Activated CD4-positive, alpha-beta T cell treated with anti-CD3 and anti-CD28 coated beads, Interleukin-2, amount 50 U/mL, for 4 hours (primary cell): ENCODE results near the gene FOXL2NB.

ENCODE experiments used
- DNase-seq, 2 experiments: peaks; one replicate each; pipeline ENCODE4 v3.0.0-alpha.2; 2020

FOXL2NB gene

GRCh38 chr3:138945709-138946662 is 1.0 kb upstream of the FOXL2NB start:
- no peak for DNase-seq

GRCh38 chr3:138947495-138948121 is 591 bp downstream of the FOXL2NB start:
- DNase-seq, result no peak

GRCh38 chr3:138948371-138949001 is 1.5 kb downstream of the FOXL2NB start:
- no peak for DNase-seq

- no peak for DNase-seq
Observed at GRCh38 chr3:138949002-138949418, 2.0 kb downstream of the FOXL2NB start.

GRCh38 chr3:138949445-138950005 is 2.5 kb downstream of the FOXL2NB start:
- DNase-seq, result no peak

GRCh38 chr3:138950006-138950644 is 3.1 kb downstream of the FOXL2NB start:
- DNase-seq, result no peak

- no peak for DNase-seq
Observed at GRCh38 chr3:138950701-138951100, 3.7 kb downstream of the FOXL2NB start.

- no peak for DNase-seq
Observed at GRCh38 chr3:138960417-138960852, 13.4 kb downstream of the FOXL2NB start.

GRCh38 chr3:138962854-138963560 is 16.0 kb downstream of the FOXL2NB start:
- DNase-seq, result no peak

- no peak for DNase-seq
Observed at GRCh38 chr3:138964264-138964663, 17.2 kb downstream of the FOXL2NB start.

GRCh38 chr3:138964923-138965322 is 17.9 kb downstream of the FOXL2NB start:
- no peak for DNase-seq

GRCh38 chr3:138971766-138972320 is 24.8 kb downstream of the FOXL2NB start:
- DNase-seq, result no peak

- DNase-seq, result no peak
Observed at GRCh38 chr3:138972941-138973340, 25.9 kb downstream of the FOXL2NB start.

GRCh38 chr3:138974462-138974861 is 27.4 kb downstream of the FOXL2NB start:
- DNase-seq, result no peak

GRCh38 chr3:138975351-138975750 is 28.3 kb downstream of the FOXL2NB start:
- DNase-seq, result no peak

GRCh38 chr3:138976047-138976446 is 29.0 kb downstream of the FOXL2NB start:
- DNase-seq, result no peak

- DNase-seq, result no peak
Observed at GRCh38 chr3:138984816-138985215, 37.8 kb downstream of the FOXL2NB start.

- DNase-seq, result no peak
Observed at GRCh38 chr3:138985932-138986331, 38.9 kb downstream of the FOXL2NB start.

- DNase-seq, result no peak
Observed at GRCh38 chr3:138987181-138987580, 40.2 kb downstream of the FOXL2NB start.

- DNase-seq, result no peak
Observed at GRCh38 chr3:138995706-138996105, 48.7 kb downstream of the FOXL2NB start.
